Mesenchymal stem cell (in vitro differentiated cells and primary cell): ENCODE data around the gene TMEM14A.

Experiments used
- DNase-seq: peaks from one replicate; pipeline ENCODE4 v3.0.0-alpha.2; 2013
- H2AFZ ChIP-seq: one replicate; pipeline ENCODE4 v1.6.1; 2013; ENCODE audit warnings: low read depth, mild to moderate bottlenecking, control low read depth, inconsistent platforms, low read length, moderate library complexity
- H2AK5ac ChIP-seq: 2 replicates; pipeline ENCODE4 v1.6.1; 2013; ENCODE audit warnings: low read length, moderate library complexity, mild to moderate bottlenecking, inconsistent platforms; ENCODE audit not compliant: severe bottlenecking
- H2BK120ac ChIP-seq: one replicate; pipeline ENCODE4 v1.6.1; 2013; ENCODE audit warnings: low read depth, mild to moderate bottlenecking, inconsistent platforms, low read length, moderate library complexity
- H2BK12ac ChIP-seq, 2 experiments: one replicate each; pipeline ENCODE4 v1.6.1; 2013; ENCODE audit warnings: inconsistent platforms in 2 of 2, low read length in 2 of 2, mild to moderate bottlenecking in 2 of 2, moderate library complexity in 2 of 2, control low read depth in 1 of 2
- H2BK15ac ChIP-seq: one replicate; pipeline ENCODE4 v1.6.1; 2013; ENCODE audit warnings: mild to moderate bottlenecking, low read depth, inconsistent platforms; ENCODE audit not compliant: poor library complexity, severe bottlenecking
- H2BK5ac ChIP-seq: 2 replicates; pipeline ENCODE4 v1.6.1; 2013; ENCODE audit warnings: low read depth, mild to moderate bottlenecking, low read length, control low read depth, inconsistent platforms; ENCODE audit not compliant: poor library complexity, severe bottlenecking
- H3K14ac ChIP-seq, 2 experiments: one replicate each; pipeline ENCODE4 v1.6.1; 2013; ENCODE audit warnings: inconsistent platforms in 2 of 2, low read length in 2 of 2, control low read depth in 1 of 2, mild to moderate bottlenecking in 1 of 2, moderate library complexity in 1 of 2
- H3K18ac ChIP-seq, 2 experiments: one replicate each; pipeline ENCODE4 v1.6.1; 2013; ENCODE audit warnings: inconsistent platforms in 2 of 2, low read length in 2 of 2, control low read depth in 1 of 2, low read depth in 1 of 2, mild to moderate bottlenecking in 1 of 2
- H3K23ac ChIP-seq, 2 experiments: one replicate each; pipeline ENCODE4 v1.6.1; 2013; ENCODE audit warnings: inconsistent platforms in 2 of 2, low read length in 2 of 2, mild to moderate bottlenecking in 2 of 2, moderate library complexity in 2 of 2, control low read depth in 1 of 2
- H3K27ac ChIP-seq: 2 replicates; pipeline ENCODE4 v1.5.1; 2013; ENCODE audit warnings: mild to moderate bottlenecking, moderate library complexity, low read length, control low read depth, inconsistent platforms; ENCODE audit not compliant: poor library complexity, severe bottlenecking
- H3K27me3 ChIP-seq, 2 experiments: 2 replicates each; pipeline versions ENCODE4 v1.6.1 to v1.7.0; 2013; ENCODE audit warnings: low read length in 2 of 2, mild to moderate bottlenecking in 2 of 2, moderate library complexity in 2 of 2, control low read depth in 1 of 2, inconsistent platforms in 1 of 2; ENCODE audit not compliant: control insufficient read depth in 1 of 2, insufficient read depth in 1 of 2
- H3K36me3 ChIP-seq, 2 experiments: 2 replicates each; pipeline versions ENCODE4 v1.6.1 to v1.7.0; 2013; ENCODE audit warnings: low read length in 2 of 2, control low read depth in 1 of 2, inconsistent platforms in 1 of 2, low read depth in 1 of 2, mild to moderate bottlenecking in 1 of 2; ENCODE audit not compliant: insufficient read depth in 2 of 2, control insufficient read depth in 1 of 2
- H3K4ac ChIP-seq, 2 experiments: one replicate each; pipeline ENCODE4 v1.6.1; 2013; ENCODE audit warnings: inconsistent platforms in 2 of 2, low read length in 2 of 2, mild to moderate bottlenecking in 2 of 2, moderate library complexity in 2 of 2, control low read depth in 1 of 2, low read depth in 1 of 2
- H3K4me1 ChIP-seq: 2 replicates; pipeline ENCODE4 v1.6.1; 2013; ENCODE audit warnings: low read depth, low read length, control low read depth; ENCODE audit not compliant: control insufficient read depth, insufficient read depth
- H3K4me2 ChIP-seq: 2 replicates; pipeline ENCODE4 v1.6.1; 2013; ENCODE audit warnings: low read length, mild to moderate bottlenecking, inconsistent platforms; ENCODE audit not compliant: poor library complexity, severe bottlenecking
- H3K4me3 ChIP-seq, 2 experiments: 2 replicates each; pipeline versions ENCODE4 v1.5.1 to v1.7.0; 2013; ENCODE audit warnings: low read length in 2 of 2, mild to moderate bottlenecking in 2 of 2, control low read depth in 1 of 2, low read depth in 1 of 2; ENCODE audit not compliant: insufficient read depth in 1 of 2
- H3K79me1 ChIP-seq: replicated peaks from 2 replicates; pipeline ENCODE4 v1.6.1; 2013; ENCODE audit warnings: mild to moderate bottlenecking, control low read depth, low read length, inconsistent platforms; ENCODE audit not compliant: poor library complexity, severe bottlenecking
- H3K9ac ChIP-seq: 2 replicates; pipeline ENCODE4 v1.7.0; 2013; ENCODE audit warnings: mild to moderate bottlenecking, low read length, moderate library complexity
- H3K9me3 ChIP-seq: 2 replicates; pipeline ENCODE4 v1.7.0; 2013; ENCODE audit warnings: mild to moderate bottlenecking, low read length; ENCODE audit not compliant: control insufficient read depth
- H4K8ac ChIP-seq: one replicate; pipeline ENCODE4 v1.6.1; 2013; ENCODE audit warnings: inconsistent platforms, mild to moderate bottlenecking, low read length, moderate library complexity
- H4K91ac ChIP-seq: one replicate; pipeline ENCODE4 v1.6.1; 2013; ENCODE audit warnings: mild to moderate bottlenecking, low read length, inconsistent platforms
- WGBS: methylation state at CpG from one replicate; pipeline ENCODE4 v1.1.7; 2013; ENCODE audit warnings: mixed read lengths; 5-methylcytosine and 5-hydroxymethylcytosine counted together

TMEM14A gene

GRCh38 chr6:52727908-52728307, 57.0 kb downstream of the TMEM14A start:
- no peaks in the 10 kb centered on the region for H3K9me3 ChIP-seq
- no peaks in the 10 kb centered on the region for H3K79me1 ChIP-seq
- H2BK5ac ChIP-seq, result no peak overlapping the region
- H2AK5ac ChIP-seq, result no peak overlapping the region
- no peak overlapping the region for H3K23ac ChIP-seq
- no peak overlapping the region for H3K4me2 ChIP-seq
- H3K4me3 ChIP-seq, result no peak overlapping the region
- H2BK15ac ChIP-seq, result no peak overlapping the region
- DNase-seq, result no peak
- H3K27me3 ChIP-seq, result no peaks in the 10 kb centered on the region
- H3K14ac ChIP-seq, result no peak overlapping the region
- no peak overlapping the region for H3K4ac ChIP-seq
- no peaks in the 10 kb centered on the region for H3K4me1 ChIP-seq
- H4K8ac ChIP-seq, result no peak overlapping the region
- no peak overlapping the region for H3K9ac ChIP-seq
- 91% methylated on average over 1 of the region's 2 CpGs for whole genome bisulfite sequencing
- no peak overlapping the region for H2BK120ac ChIP-seq
- no peak overlapping the region for H4K91ac ChIP-seq
- H3K18ac ChIP-seq, result no peak overlapping the region
- H2BK12ac ChIP-seq, result no peak overlapping the region
- no peak overlapping the region for H3K27ac ChIP-seq
- H2AFZ ChIP-seq, result no peak overlapping the region
- H3K36me3 ChIP-seq, result no peaks in the 10 kb centered on the region

GRCh38 chr6:52728394-52728793, 57.5 kb downstream of the TMEM14A start:
- Histone ChIP-seq H2AFZ (no peak overlapping the region), H2AK5ac (no peak overlapping the region), H2BK120ac (no peak overlapping the region), H3K4me1 (no peaks in the 10 kb centered on the region), H3K4ac (no peak overlapping the region), H2BK12ac (no peak overlapping the region), H2BK5ac (no peak overlapping the region), H3K18ac (no peak overlapping the region), H3K23ac (no peak overlapping the region), H3K4me2 (no peak overlapping the region), H3K27ac (no peak overlapping the region), H3K4me3 (no peak overlapping the region), H3K79me1 (no peaks in the 10 kb centered on the region), H3K9ac (no peak overlapping the region), H4K8ac (no peak overlapping the region), H3K27me3 (no peaks in the 10 kb centered on the region), H3K36me3 (no peaks in the 10 kb centered on the region), H4K91ac (no peak overlapping the region), H2BK15ac (no peak overlapping the region), H3K9me3 (no peaks in the 10 kb centered on the region), H3K14ac (no peak overlapping the region)
- no peak for DNase-seq
- 89% methylated on average over 2 of the region's 3 CpGs for WGBS

- Histone ChIP-seq H3K14ac (no peak overlapping the region), H3K4me2 (no peak overlapping the region), H2AFZ (no peak overlapping the region), H3K27ac (no peak overlapping the region), H3K27me3 (no peaks in the 10 kb centered on the region), H4K91ac (no peak overlapping the region), H2AK5ac (no peak overlapping the region), H3K9ac (no peak overlapping the region), H3K9me3 (no peaks in the 10 kb centered on the region), H3K79me1 (no peaks in the 10 kb centered on the region), H3K18ac (no peak overlapping the region), H2BK15ac (no peak overlapping the region), H4K8ac (no peak overlapping the region), H2BK12ac (no peak overlapping the region), H2BK120ac (no peak overlapping the region), H3K4me1 (no peaks in the 10 kb centered on the region), H3K4me3 (no peak overlapping the region), H3K36me3 (no peaks in the 10 kb centered on the region), H2BK5ac (no peak overlapping the region), H3K4ac (no peak overlapping the region), H3K23ac (no peak overlapping the region)
- WGBS, result 41% methylated on average over 1 of the region's 1 CpG
- DNase-seq, result no peak
These were observed 58.7 kb downstream of the TMEM14A start for GRCh38 chr6:52729576-52729975.

- H2BK120ac ChIP-seq, result no peak overlapping the region
- no peaks in the 10 kb centered on the region for H3K36me3 ChIP-seq
- no peaks in the 10 kb centered on the region for H3K4me1 ChIP-seq
- no peak overlapping the region for H4K8ac ChIP-seq
- peaks cover 0 to 2% of the 10 kb centered on the region in 2 experiments for H3K27me3 ChIP-seq
- H3K9me3 ChIP-seq, result no peaks in the 10 kb centered on the region
- no peak overlapping the region for H3K4me2 ChIP-seq
- no peak overlapping the region for H3K18ac ChIP-seq
- no peak overlapping the region for H3K9ac ChIP-seq
- no peak for DNase-seq
- no peak overlapping the region for H2BK12ac ChIP-seq
- no peak overlapping the region for H2AK5ac ChIP-seq
- no peak overlapping the region for H3K4me3 ChIP-seq
- no peak overlapping the region for H2BK5ac ChIP-seq
- no peaks in the 10 kb centered on the region for H3K79me1 ChIP-seq
- no peak overlapping the region for H2BK15ac ChIP-seq
- no peak overlapping the region for H3K27ac ChIP-seq
- WGBS, result 58% methylated on average over 6 of the region's 6 CpGs
- H2AFZ ChIP-seq, result no peak overlapping the region
- no peak overlapping the region for H3K23ac ChIP-seq
- no peak overlapping the region for H3K4ac ChIP-seq
- no peak overlapping the region for H4K91ac ChIP-seq
- no peak overlapping the region for H3K14ac ChIP-seq
These were observed 60.8 kb downstream of the TMEM14A start for GRCh38 chr6:52731719-52732118.
